ENCODE measurements around the gene PELI2.

PELI2 gene

GRCh38 chr14:56300495-56300894 is 182.3 kb downstream of the PELI2 start:
- DNase-seq = no peak
- H3K4me3 Mint-ChIP-seq = no peak overlapping the region
- no peak overlapping the region for H3K27ac Mint-ChIP-seq
- no peaks in the 10 kb centered on the region for H3K27me3 Mint-ChIP-seq (ENCODE audit: low read depth, poor library complexity)
- TF ChIP-seq, protein P1, sequence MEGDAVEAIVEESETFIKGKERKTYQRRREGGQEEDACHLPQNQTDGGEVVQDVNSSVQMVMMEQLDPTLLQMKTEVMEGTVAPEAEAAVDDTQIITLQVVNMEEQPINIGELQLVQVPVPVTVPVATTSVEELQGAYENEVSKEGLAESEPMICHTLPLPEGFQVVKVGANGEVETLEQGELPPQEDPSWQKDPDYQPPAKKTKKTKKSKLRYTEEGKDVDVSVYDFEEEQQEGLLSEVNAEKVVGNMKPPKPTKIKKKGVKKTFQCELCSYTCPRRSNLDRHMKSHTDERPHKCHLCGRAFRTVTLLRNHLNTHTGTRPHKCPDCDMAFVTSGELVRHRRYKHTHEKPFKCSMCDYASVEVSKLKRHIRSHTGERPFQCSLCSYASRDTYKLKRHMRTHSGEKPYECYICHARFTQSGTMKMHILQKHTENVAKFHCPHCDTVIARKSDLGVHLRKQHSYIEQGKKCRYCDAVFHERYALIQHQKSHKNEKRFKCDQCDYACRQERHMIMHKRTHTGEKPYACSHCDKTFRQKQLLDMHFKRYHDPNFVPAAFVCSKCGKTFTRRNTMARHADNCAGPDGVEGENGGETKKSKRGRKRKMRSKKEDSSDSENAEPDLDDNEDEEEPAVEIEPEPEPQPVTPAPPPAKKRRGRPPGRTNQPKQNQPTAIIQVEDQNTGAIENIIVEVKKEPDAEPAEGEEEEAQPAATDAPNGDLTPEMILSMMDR (IDR thresholded peaks at IDR 0.05) = no peak
- H3K9me3 Mint-ChIP-seq = no peaks in the 10 kb centered on the region
- peaks cover 9% of the 10 kb centered on the region for H3K4me1 Mint-ChIP-seq
- H3K36me3 Mint-ChIP-seq (ENCODE audit: low read depth) = peaks cover 46% of the 10 kb centered on the region

- TF ChIP-seq, protein P1 (IDR thresholded peaks at IDR 0.05) = no peak
- Mint-ChIP-seq H3K4me3 (no peak overlapping the region), H3K4me1 (peaks cover 15% of the 10 kb centered on the region), H3K9me3 (no peaks in the 10 kb centered on the region), H3K36me3 (ENCODE audit: low read depth) (peaks cover 19% of the 10 kb centered on the region), H3K27ac (no peak overlapping the region), H3K27me3 (ENCODE audit: low read depth, poor library complexity) (peaks cover 7% of the 10 kb centered on the region)
- DNase-seq = no peak
Measured at GRCh38 chr14:56304456-56304855, 186.2 kb downstream of the PELI2 start.

GRCh38 chr14:56309198-56309597 is 191.0 kb downstream of the PELI2 start:
- Mint-ChIP-seq H3K9me3 (no peaks in the 10 kb centered on the region), H3K4me1 (peaks cover 23% of the 10 kb centered on the region), H3K4me3 (no peak overlapping the region), H3K36me3 (ENCODE audit: low read depth) (peaks cover 5% of the 10 kb centered on the region), H3K27ac (peak overlapping the region; percentile 36), H3K27me3 (ENCODE audit: low read depth, poor library complexity) (peaks cover 18% of the 10 kb centered on the region)
- DNase-seq = no peak
- TF ChIP-seq, protein P1 (IDR thresholded peaks at IDR 0.05) = no peak

DNA sequence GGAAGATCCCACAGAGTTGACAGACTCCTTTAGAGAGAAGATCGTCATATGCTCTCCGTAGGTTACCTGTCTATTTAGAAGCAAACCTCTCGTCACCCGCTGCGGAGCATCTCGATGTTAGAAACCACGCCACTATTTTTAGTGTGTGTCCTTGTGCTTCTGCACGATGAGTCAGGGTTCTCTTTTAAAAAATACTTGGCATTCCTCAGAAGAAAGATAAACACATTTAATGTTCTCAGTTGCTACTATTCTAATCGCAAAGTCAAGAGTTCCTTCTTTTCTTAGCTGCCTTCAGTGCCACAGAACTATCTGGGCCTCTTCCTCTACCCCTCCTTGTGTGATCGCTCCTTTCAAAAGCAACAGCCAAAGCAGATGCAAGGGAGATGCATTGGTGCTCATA is 192.4 kb downstream of the PELI2 start:
- peaks cover 23% of the 10 kb centered on the region for H3K4me1 Mint-ChIP-seq
- peaks cover 10% of the 10 kb centered on the region for H3K9me3 Mint-ChIP-seq
- H3K36me3 Mint-ChIP-seq (ENCODE audit: low read depth) = peaks cover 9% of the 10 kb centered on the region
- peaks cover 18% of the 10 kb centered on the region for H3K27me3 Mint-ChIP-seq (ENCODE audit: low read depth, poor library complexity)
- TF ChIP-seq, protein P1 (IDR thresholded peaks at IDR 0.05) = no peak
- no peak overlapping the region for H3K4me3 Mint-ChIP-seq
- no peak for DNase-seq
- peak overlapping the region; percentile 12 for H3K27ac Mint-ChIP-seq

DNA sequence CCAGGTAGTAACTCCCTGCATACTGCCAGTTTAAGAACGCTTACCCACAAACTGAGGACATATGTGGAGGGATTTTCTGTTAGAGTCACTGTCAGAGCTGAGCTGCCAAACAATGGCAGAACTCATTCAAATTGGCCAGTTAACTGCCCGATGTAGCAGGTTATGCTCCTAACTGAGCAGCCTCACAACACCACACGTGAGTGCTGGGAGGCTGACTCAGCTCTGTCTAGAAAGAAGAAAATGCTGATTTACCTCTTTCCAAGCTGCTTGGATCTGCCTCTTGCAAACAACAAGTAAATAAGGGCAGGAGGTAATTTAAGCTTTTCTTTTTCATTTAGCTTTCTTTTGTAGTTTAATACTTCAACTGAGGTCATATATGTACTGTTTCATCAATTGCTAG is 195.6 kb downstream of the PELI2 start:
- Mint-ChIP-seq H3K36me3 (ENCODE audit: low read depth) (peaks cover 19% of the 10 kb centered on the region), H3K27ac (no peak overlapping the region), H3K4me1 (peaks cover 20% of the 10 kb centered on the region), H3K27me3 (ENCODE audit: low read depth, poor library complexity) (peaks cover 11% of the 10 kb centered on the region), H3K4me3 (no peak overlapping the region), H3K9me3 (peaks cover 22% of the 10 kb centered on the region)
- TF ChIP-seq, protein P1 (IDR thresholded peaks at IDR 0.05) = no peak
- DNase-seq = no peak

DNA sequence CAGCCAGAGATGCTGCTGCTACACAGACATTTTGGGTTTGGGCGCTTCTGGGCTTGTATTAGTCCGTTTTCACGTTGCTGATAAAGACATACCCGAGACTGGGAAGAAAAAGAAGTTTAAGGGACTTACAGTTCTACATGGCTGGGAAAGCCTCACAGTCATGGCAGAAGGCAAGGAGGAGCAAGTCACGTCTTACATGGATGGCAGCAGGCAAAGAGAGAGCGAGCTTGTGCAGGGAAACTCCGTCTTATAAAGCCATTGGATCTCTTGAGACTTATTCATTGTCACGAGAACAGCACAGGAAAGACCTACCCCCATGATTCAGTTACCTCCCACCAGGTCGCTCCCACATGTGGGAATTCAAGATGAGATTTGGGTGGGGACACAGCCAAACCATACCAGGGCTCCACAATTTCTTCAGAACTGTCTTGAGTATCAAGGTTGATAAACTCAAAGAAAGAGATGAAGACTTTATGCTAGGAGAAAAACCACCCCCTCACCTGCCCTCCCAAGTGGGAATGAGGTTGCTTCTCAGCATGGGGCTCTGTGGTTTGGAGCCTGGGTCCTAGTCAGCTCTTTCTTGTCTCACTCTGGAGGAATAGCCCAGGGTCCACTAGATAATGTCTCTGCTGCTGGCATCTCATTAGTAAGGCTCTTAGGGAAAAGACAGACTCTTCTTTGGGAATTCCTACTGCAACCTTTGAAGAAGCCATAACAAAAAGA is 200.3 kb downstream of the PELI2 start:
- TF ChIP-seq, protein P1 (IDR thresholded peaks at IDR 0.05) = no peak
- Mint-ChIP-seq H3K27me3 (ENCODE audit: low read depth, poor library complexity) (peaks cover 3% of the 10 kb centered on the region), H3K27ac (no peak overlapping the region), H3K4me1 (no peaks in the 10 kb centered on the region), H3K9me3 (peaks cover 42% of the 10 kb centered on the region), H3K36me3 (ENCODE audit: low read depth) (peaks cover 23% of the 10 kb centered on the region), H3K4me3 (no peak overlapping the region)
- DNase-seq = no peak
